Activated naive CD8-positive, alpha-beta T cell treated with anti-CD3 and anti-CD28 coated beads, Interleukin-2, amount 10 ng/mL, durations not matched to agents 7 days and 5 days (primary cell): Measurements from ENCODE around the gene CCDC188. TPM values are rescaled to one million over a fixed set of nuclear protein-coding genes. Genes with fewer than 3 reads are reported as not detected.

Experiments used
- ATAC-seq: fragments of 150-1000 bp; cut with Tn5 transposase; one replicate; pipeline ENCODE4 v1.10.0; 2021; ENCODE audit warnings: low read depth, moderate library complexity
- POLR2A ChIA-PET: fragments of 350-600 bp; sonication (Branson Sonifier 250); formaldehyde crosslinking; loops from one replicate; lab custom pipeline; 2021; ENCODE audit warnings: antibody characterized with exemption; lab: Charles Lee
- DNase-seq: peaks from one replicate; pipeline ENCODE4 v3.0.0; 2021
- H3K27ac Mint-ChIP-seq: one replicate; pipeline ENCODE4 v1.8.0; 2022; ENCODE audit warnings: mild to moderate bottlenecking, mixed read lengths
- H3K27me3 Mint-ChIP-seq: one replicate; pipeline ENCODE4 v1.8.0; 2022; ENCODE audit warnings: mild to moderate bottlenecking, moderate library complexity, mixed read lengths
- H3K36me3 Mint-ChIP-seq: one replicate; pipeline ENCODE4 v1.8.0; 2021; ENCODE audit warnings: mild to moderate bottlenecking, mixed read lengths
- H3K4me1 Mint-ChIP-seq: one replicate; pipeline ENCODE4 v1.8.0; 2021; ENCODE audit warnings: mixed read lengths
- H3K4me3 Mint-ChIP-seq: one replicate; pipeline ENCODE4 v1.8.0; 2022; ENCODE audit warnings: mild to moderate bottlenecking, moderate library complexity, mixed read lengths
- H3K9me3 Mint-ChIP-seq: one replicate; pipeline ENCODE4 v1.8.0; 2021; ENCODE audit warnings: mixed read lengths
- total RNA-seq, 2 experiments: library from RNA; stranded (reverse); gene quantifications; one replicate each; pipeline ENCODE4 v1.2.3, GENCODE V29; 2021

CCDC188 gene
- total RNA-seq, 2 experiments from 2014 or later: 0.51 TPM; not detected in 1

- H3K4me3 Mint-ChIP-seq: no peak overlapping the region
- no peak for ATAC-seq
- H3K27ac Mint-ChIP-seq: no peak overlapping the region
- no peak for DNase-seq
- H3K9me3 Mint-ChIP-seq: no peaks in the 10 kb centered on the region
- no peaks in the 10 kb centered on the region for H3K27me3 Mint-ChIP-seq
- H3K36me3 Mint-ChIP-seq: peaks cover 5% of the 10 kb centered on the region
- H3K4me1 Mint-ChIP-seq: peaks cover 9% of the 10 kb centered on the region
- POLR2A ChIA-PET: interaction anchor here (0.6 to 1.4 kb wide), 4 partner anchors 11 to 157 kb away, joined by 3 to 6 read pairs (median 4); partner anchors contain the start of gene TRMT2A
Observed at GRCh38 chr22:20127869-20128618, 22.8 kb downstream of the CCDC188 start.

- DNase-seq (no peak), ATAC-seq (no peak)
- H3K36me3 Mint-ChIP-seq: peaks cover 5% of the 10 kb centered on the region
- peaks cover 9% of the 10 kb centered on the region for H3K4me1 Mint-ChIP-seq
- no peaks in the 10 kb centered on the region for H3K27me3 Mint-ChIP-seq
- no peaks in the 10 kb centered on the region for H3K9me3 Mint-ChIP-seq
- no peak overlapping the region for H3K4me3 Mint-ChIP-seq
- POLR2A ChIA-PET: interaction anchor here (0.6 to 1.4 kb wide), 3 partner anchors 10 to 157 kb away, joined by 3 to 6 read pairs (median 4); partner anchors contain the start of gene TRMT2A
- no peak overlapping the region for H3K27ac Mint-ChIP-seq
Observed at GRCh38 chr22:20127318-20127868, 23.5 kb downstream of the CCDC188 start.

GRCh38 chr22:20126284-20127029 lies 24.4 kb downstream of the CCDC188 start:
- DNase-seq: no peak
- Mint-ChIP-seq H3K9me3 (no peaks in the 10 kb centered on the region), H3K4me3 (no peak overlapping the region), H3K27ac (no peak overlapping the region), H3K36me3 (peaks cover 9% of the 10 kb centered on the region), H3K27me3 (no peaks in the 10 kb centered on the region), H3K4me1 (peaks cover 13% of the 10 kb centered on the region)
- POLR2A ChIA-PET: interaction anchor here (1.1 kb wide), 1 partner anchor 156 kb away, joined by 3 read pairs; no protein-coding TSS in a partner anchor
- ATAC-seq: no peak

GRCh38 chr22:20125201-20126174 lies 25.4 kb downstream of the CCDC188 start:
- Mint-ChIP-seq H3K4me1 (peaks cover 13% of the 10 kb centered on the region), H3K4me3 (no peak overlapping the region), H3K27me3 (no peaks in the 10 kb centered on the region), H3K27ac (no peak overlapping the region), H3K36me3 (peaks cover 9% of the 10 kb centered on the region), H3K9me3 (no peaks in the 10 kb centered on the region)
- POLR2A ChIA-PET: no interaction called here
- DNase-seq (no peak), ATAC-seq (no peak)

- peaks cover 17% of the 10 kb centered on the region for H3K4me1 Mint-ChIP-seq
- no peak for ATAC-seq
- no peak overlapping the region for H3K4me3 Mint-ChIP-seq
- no peaks in the 10 kb centered on the region for H3K27me3 Mint-ChIP-seq
- peak overlapping the region; percentile 78 for H3K27ac Mint-ChIP-seq
- POLR2A ChIA-PET: interaction anchor here (0.6 kb wide), 1 partner anchor 736 kb away, joined by 5 read pairs; no protein-coding TSS in a partner anchor
- DNase-seq: no peak
- no peaks in the 10 kb centered on the region for H3K9me3 Mint-ChIP-seq
- H3K36me3 Mint-ChIP-seq: peaks cover 16% of the 10 kb centered on the region
Observed at GRCh38 chr22:20124083-20124787, 26.6 kb downstream of the CCDC188 start.

GRCh38 chr22:20123366-20124082 lies 27.3 kb downstream of the CCDC188 start:
- H3K27ac Mint-ChIP-seq: no peak overlapping the region
- H3K4me3 Mint-ChIP-seq: no peak overlapping the region
- H3K27me3 Mint-ChIP-seq: no peaks in the 10 kb centered on the region
- H3K9me3 Mint-ChIP-seq: no peaks in the 10 kb centered on the region
- ATAC-seq (no peak), DNase-seq (no peak)
- POLR2A ChIA-PET: interaction anchor here (0.6 kb wide), 1 partner anchor 737 kb away, joined by 5 read pairs; no protein-coding TSS in a partner anchor
- H3K4me1 Mint-ChIP-seq: peaks cover 19% of the 10 kb centered on the region
- peaks cover 21% of the 10 kb centered on the region for H3K36me3 Mint-ChIP-seq

- Mint-ChIP-seq H3K27me3 (no peaks in the 10 kb centered on the region), H3K9me3 (no peaks in the 10 kb centered on the region), H3K27ac (no peak overlapping the region), H3K4me1 (peaks cover 20% of the 10 kb centered on the region), H3K36me3 (peaks cover 21% of the 10 kb centered on the region), H3K4me3 (no peak overlapping the region)
- DNase-seq (no peak), ATAC-seq (no peak)
- POLR2A ChIA-PET: interaction anchor here (0.8 kb wide), 1 partner anchor 102 kb away, joined by 3 read pairs; no protein-coding TSS in a partner anchor
Observed at GRCh38 chr22:20121856-20122415, 28.9 kb downstream of the CCDC188 start.

GRCh38 chr22:20118300-20119020 lies 32.4 kb downstream of the CCDC188 start:
- no peak for ATAC-seq
- Mint-ChIP-seq H3K4me3 (peak overlapping the region; percentile 89), H3K27ac (peak overlapping the region; percentile 86), H3K9me3 (no peaks in the 10 kb centered on the region), H3K36me3 (peaks cover 21% of the 10 kb centered on the region), H3K4me1 (peaks cover 26% of the 10 kb centered on the region), H3K27me3 (no peaks in the 10 kb centered on the region)
- DNase-seq: no peak
- POLR2A ChIA-PET: interaction anchor here (0.6 to 2.2 kb wide), 12 partner anchors 10 to 388 kb away, joined by 3 to 10 read pairs (median 4); partner anchors contain the start of gene TANGO2

- POLR2A ChIA-PET: interaction anchor here (0.6 to 2.7 kb wide), 18 partner anchors 10 to 391 kb away, joined by 3 to 24 read pairs (median 4); partner anchors contain the start of genes COMT, TANGO2 and TXNRD2
Observed at GRCh38 chr22:20117633-20118299, 33.1 kb downstream of the CCDC188 start.

GRCh38 chr22:20116951-20117632 lies 33.8 kb downstream of the CCDC188 start, which contains the start of gene TRMT2A:
TSS of gene TRMT2A (minus strand) at chr22:20117226. CDS start at chr22:20116906, 320 bp downstream.
- peak; percentile 99 for DNase-seq
- peak; percentile 85 for ATAC-seq
- peak within 1 kb of the TSS; percentile 98 for H3K27ac Mint-ChIP-seq
- no peaks in the 10 kb centered on the region for H3K27me3 Mint-ChIP-seq
- POLR2A ChIA-PET: interaction anchor here (0.6 to 2.7 kb wide), 17 partner anchors 9 to 391 kb away, joined by 3 to 24 read pairs (median 4); partner anchors contain the start of genes COMT, TANGO2, TXNRD2 and ZDHHC8
- peak within 1 kb of the TSS; percentile 97 for H3K4me3 Mint-ChIP-seq
- H3K9me3 Mint-ChIP-seq: no peaks in the 10 kb centered on the region
- peaks cover 24% of the 10 kb centered on the region for H3K4me1 Mint-ChIP-seq
- H3K36me3 Mint-ChIP-seq: peaks cover 19% of the 10 kb centered on the region

More at GRCh38 chr22:20117633-20118299, 33.1 kb downstream of the CCDC188 start:
- Mint-ChIP-seq H3K27me3 (no peaks in the 10 kb centered on the region), H3K27ac (peak overlapping the region; percentile 86), H3K36me3 (peaks cover 21% of the 10 kb centered on the region), H3K4me3 (peak overlapping the region; percentile 89), H3K4me1 (peaks cover 25% of the 10 kb centered on the region), H3K9me3 (no peaks in the 10 kb centered on the region)
- peak; percentile 20 for ATAC-seq
- DNase-seq: no peak
